H1 (cell line): ENCODE data around the gene PDE2A. TPM values are rescaled to one million over a fixed set of nuclear protein-coding genes. Genes with fewer than 3 reads are reported as not detected.

Experiments
- CTCF ChIA-PET: fragments of 300-600 bp; sonication (Branson Sonifier 250); formaldehyde crosslinking; loops from one replicate; lab custom pipeline; 2021; ENCODE audit not compliant: partially characterized antibody; lab: Charles Lee
- POLR2A ChIA-PET: fragments of 300-600 bp; sonication (Branson Sonifier 250); formaldehyde crosslinking; loops from one replicate; lab custom pipeline; 2021; ENCODE audit warnings: inconsistent platforms; ENCODE audit not compliant: partially characterized antibody; lab: Charles Lee
- DNase-seq, 2 experiments: peaks; one replicate each; pipeline versions ENCODE4 v3.0.0 to v3.0.0-alpha.2; 2010 to 2022; ENCODE audit warnings: low spot score in 2 of 2, low read depth in 1 of 2, mixed read lengths in 1 of 2
- FAIRE-seq: peaks from 2 replicates; lab custom pipeline; 2011; peaks lifted over from hg19 to GRCh38; lab: Jason Lieb, UNC
- H2AFZ ChIP-seq: 2 replicates; pipeline ENCODE4 v1.8.1; 2012; ENCODE audit warnings: low read length, inconsistent platforms
- H2AK5ac ChIP-seq: 2 replicates; pipeline ENCODE4 v1.6.1; 2013; ENCODE audit warnings: low read depth, low read length
- H2BK120ac ChIP-seq: replicated peaks from 2 replicates; pipeline ENCODE3; 2013; ENCODE audit warnings: low read depth, low read length, inconsistent platforms
- H2BK12ac ChIP-seq: 2 replicates; pipeline ENCODE4 v1.6.1; 2013; ENCODE audit warnings: low read depth, low read length
- H2BK15ac ChIP-seq: 2 replicates; pipeline ENCODE4 v1.6.1; 2013; ENCODE audit warnings: low read length
- H2BK20ac ChIP-seq: 2 replicates; pipeline ENCODE4 v1.6.1; 2013; ENCODE audit warnings: low read length
- H2BK5ac ChIP-seq: 2 replicates; pipeline ENCODE4 v1.6.1; 2013; ENCODE audit warnings: low read depth, low read length
- H3K14ac ChIP-seq: 2 replicates; pipeline ENCODE4 v1.6.1; 2013; ENCODE audit warnings: inconsistent platforms; ENCODE audit not compliant: insufficient read length
- H3K18ac ChIP-seq: 2 replicates; pipeline ENCODE4 v1.6.1; 2013; ENCODE audit warnings: low read length; ENCODE audit errors: extremely low read depth
- H3K23ac ChIP-seq: 2 replicates; pipeline ENCODE4 v1.6.1; 2013; ENCODE audit warnings: inconsistent platforms; ENCODE audit not compliant: insufficient read length
- H3K23me2 ChIP-seq: 2 replicates; pipeline ENCODE4 v1.6.1; 2013; ENCODE audit warnings: low read depth, low read length
- H3K27ac ChIP-seq: 2 replicates; pipeline ENCODE4 v1.6.1; 2011; ENCODE audit warnings: low read depth, low read length, inconsistent platforms
- H3K27me3 ChIP-seq, 4 experiments: replicated peaks in 1 of 4; 1 replicate in 1 of 4; 2 replicates in 3 of 4; pipeline versions ENCODE4 v1.6.1 to v1.8.1; 2011 to 2013; ENCODE audit warnings: low read length in 3 of 4, mild to moderate bottlenecking in 3 of 4, inconsistent platforms in 2 of 4, mixed read lengths in 2 of 4, moderate library complexity in 1 of 4; ENCODE audit not compliant: control insufficient read depth in 3 of 4, insufficient read depth in 3 of 4; ENCODE audit errors: extremely low read depth in 1 of 4
- H3K36me3 ChIP-seq, 4 experiments: 2 replicates each; pipeline versions ENCODE4 v1.6.1 to v1.8.1; 2011 to 2013; ENCODE audit warnings: mild to moderate bottlenecking in 4 of 4, low read length in 3 of 4, moderate library complexity in 2 of 4, control low read depth in 1 of 4, inconsistent platforms in 1 of 4; ENCODE audit not compliant: insufficient read depth in 4 of 4, control insufficient read depth in 2 of 4
- H3K4ac ChIP-seq: replicated peaks from 2 replicates; pipeline ENCODE3; 2013; ENCODE audit warnings: low read length, low read depth, mixed read lengths, inconsistent platforms; ENCODE audit not compliant: insufficient read length
- H3K4me1 ChIP-seq, 4 experiments: replicated peaks in 1 of 4; 1 replicate in 1 of 4; 2 replicates in 3 of 4; pipeline versions ENCODE4 v1.6.1 to v1.8.1; 2011 to 2013; ENCODE audit warnings: low read length in 3 of 4, inconsistent platforms in 2 of 4, mixed read lengths in 1 of 4; ENCODE audit not compliant: insufficient read depth in 4 of 4, control insufficient read depth in 3 of 4
- H3K4me2 ChIP-seq, 2 experiments: 2 replicates each; pipeline versions ENCODE4 v1.6.1 to v1.8.1; 2011 to 2013; ENCODE audit warnings: low read depth in 2 of 2, low read length in 2 of 2, control low read depth in 1 of 2, inconsistent platforms in 1 of 2, mild to moderate bottlenecking in 1 of 2; ENCODE audit not compliant: insufficient read depth in 1 of 2
- H3K4me3 ChIP-seq, 4 experiments: fragments of 200-600, 300-600 bp in 1 of 4; sonication (generic), shearing (Covaris generic), sonication (Bioruptor Twin) in 1 of 4; 2 replicates each; pipeline versions ENCODE4 v1.5.1 to v1.8.1; 2011 to 2016; ENCODE audit warnings: low read length in 4 of 4, low read depth in 3 of 4, control low read depth in 2 of 4, inconsistent platforms in 2 of 4, mild to moderate bottlenecking in 2 of 4, mixed read lengths in 1 of 4, moderate library complexity in 1 of 4; ENCODE audit not compliant: insufficient read depth in 2 of 4; ENCODE audit errors: extremely low read depth in 1 of 4
- H3K56ac ChIP-seq: replicated peaks from 2 replicates; pipeline ENCODE3; 2013; ENCODE audit warnings: low read depth, mild to moderate bottlenecking, mixed read lengths, low read length, inconsistent platforms; ENCODE audit not compliant: insufficient read length
- H3K79me1 ChIP-seq: 2 replicates; pipeline ENCODE4 v1.6.1; 2013; ENCODE audit warnings: low read depth, low read length, control low read depth
- H3K79me2 ChIP-seq, 2 experiments: 2 replicates each; pipeline versions ENCODE4 v1.6.1 to v1.8.1; 2012 to 2013; ENCODE audit warnings: low read length in 2 of 2, mild to moderate bottlenecking in 2 of 2, inconsistent platforms in 1 of 2; ENCODE audit not compliant: insufficient read depth in 2 of 2, control insufficient read depth in 1 of 2
- H3K9ac ChIP-seq, 4 experiments: replicated peaks in 1 of 4; 1 replicate in 1 of 4; 2 replicates in 3 of 4; pipeline versions ENCODE4 v1.6.1 to v1.8.1; 2011 to 2013; ENCODE audit warnings: low read depth in 3 of 4, low read length in 3 of 4, control low read depth in 2 of 4, mild to moderate bottlenecking in 2 of 4, moderate library complexity in 2 of 4, inconsistent platforms in 1 of 4; ENCODE audit errors: extremely low read depth in 1 of 4
- H3K9me3 ChIP-seq, 2 experiments: 2 replicates each; pipeline versions ENCODE4 v1.6.1 to v1.8.1; 2012 to 2013; ENCODE audit warnings: mild to moderate bottlenecking in 2 of 2, moderate library complexity in 2 of 2, control low read depth in 1 of 2, inconsistent platforms in 1 of 2, low read depth in 1 of 2, low read length in 1 of 2, mixed read lengths in 1 of 2; ENCODE audit not compliant: insufficient read depth in 2 of 2
- H4K20me1 ChIP-seq, 2 experiments: replicated peaks in 1 of 2; 2 replicates each; pipeline versions ENCODE3 to v1.8.1; 2011 to 2013; ENCODE audit warnings: inconsistent platforms in 2 of 2, low read length in 2 of 2, mild to moderate bottlenecking in 1 of 2; ENCODE audit not compliant: insufficient read depth in 2 of 2, control insufficient read depth in 1 of 2
- H4K5ac ChIP-seq: 2 replicates; pipeline ENCODE4 v1.6.1; 2013; ENCODE audit warnings: low read length, low read depth, mixed read lengths, inconsistent platforms; ENCODE audit not compliant: insufficient read length
- H4K8ac ChIP-seq: 2 replicates; pipeline ENCODE4 v1.8.0; 2013; ENCODE audit warnings: mild to moderate bottlenecking, moderate library complexity, low read length, inconsistent platforms; ENCODE audit not compliant: insufficient read depth; ENCODE audit errors: extremely low read depth
- H4K91ac ChIP-seq: replicated peaks from 2 replicates; pipeline ENCODE3; 2013; ENCODE audit warnings: low read length, mixed read lengths, inconsistent platforms; ENCODE audit not compliant: insufficient read length
- EZH2 ChIP-seq: fragments of 200-600 bp; sonication (generic); IDR thresholded peaks from 2 replicates; pipeline ENCODE4 v1.7.1; 2012; ENCODE audit warnings: low read depth, mild to moderate bottlenecking, moderate library complexity, low read length, inconsistent platforms; ENCODE audit not compliant: severe bottlenecking
- FOSL1 ChIP-seq: IDR thresholded peaks from 2 replicates; pipeline ENCODE4 v1.6.1; 2011; ENCODE audit warnings: mild to moderate bottlenecking, low read depth, low read length, moderate library complexity; ENCODE audit not compliant: insufficient read depth
- GABPA ChIP-seq: IDR thresholded peaks from 2 replicates; pipeline ENCODE4 v1.6.1; 2011; ENCODE audit warnings: mild to moderate bottlenecking, low read length, moderate library complexity, borderline replicate concordance; ENCODE audit not compliant: insufficient read depth
- KDM1A ChIP-seq: fragments of 200-600, 300-600 bp; sonication (generic); IDR thresholded peaks from 2 replicates; pipeline ENCODE4 v1.7.1; 2016; ENCODE audit warnings: mild to moderate bottlenecking, low read length, borderline replicate concordance
- MAFK ChIP-seq: IDR thresholded peaks from 2 replicates; pipeline ENCODE4 v1.6.1; 2012; ENCODE audit warnings: low read depth, mild to moderate bottlenecking, improper control_type of control experiment, low read length
- RXRA ChIP-seq: IDR thresholded peaks from 2 replicates; pipeline ENCODE4 v1.6.1; 2011; ENCODE audit warnings: low read depth, mild to moderate bottlenecking, low read length, moderate library complexity; ENCODE audit not compliant: insufficient read depth
- SAP30 ChIP-seq: fragments of 300-600 bp; sonication (generic); IDR thresholded peaks from 2 replicates; pipeline ENCODE4 v1.7.1; 2012; ENCODE audit warnings: low read length, moderate library complexity, mild to moderate bottlenecking, inconsistent platforms; ENCODE audit not compliant: insufficient read depth, insufficient replicate concordance
- SIRT6 ChIP-seq: IDR thresholded peaks from one replicate; pipeline ENCODE4 v1.7.1; 2012; ENCODE audit warnings: low read length, inconsistent platforms
- TAF7 ChIP-seq: optimal IDR thresholded peaks from 2 replicates; pipeline ENCODE3; 2011; ENCODE audit warnings: low read depth, mild to moderate bottlenecking, inconsistent platforms, low read length, moderate library complexity, borderline replicate concordance
- WGBS, 2 experiments: shearing (Covaris generic) in 1 of 2; methylation state at CpG; one replicate each; pipeline versions ENCODE4 v1.1.6 to v1.1.7; 2013 to 2015; ENCODE audit warnings: low lambda C conversion rate in 2 of 2, mixed read lengths in 2 of 2, inconsistent platforms in 1 of 2, low coverage in 1 of 2, missing lambda C conversion rate in 1 of 2; ENCODE audit not compliant: insufficient replicate concordance in 2 of 2, insufficient coverage in 1 of 2, insufficient read length in 1 of 2; ENCODE audit errors: extremely low coverage in 1 of 2, missing lambda C conversion rate in 1 of 2; 5-methylcytosine and 5-hydroxymethylcytosine counted together
- polyA plus RNA-seq, 7 experiments: library from polyadenylated mRNA; depleted of rRNA in 3 of 7; stranded (reverse) in 5 of 7; unstranded in 2 of 7; fragments of >200 nt in 5 of 7; fragments of 200-250 nt in 2 of 7; gene quantifications; 1 replicate in 5 of 7; 2 replicates in 1 of 7; 4 replicates in 1 of 7; pipeline versions ENCODE4 v1.2.1 to v1.2.3, GENCODE V29; 2011 to 2013; ENCODE audit warnings: missing spikeins in 2 of 7, mixed read lengths in 2 of 7
- total RNA-seq: library from RNA; stranded (reverse); fragmentation: NEBNext Ultra II Directional; extraction: Animal tissue kit (Norgen Biotek cat#: 25700); gene quantifications from 2 replicates; pipeline ENCODE4 v1.2.1, GENCODE V29; 2021
- TF ChIP-seq, protein P1 (sequence below): IDR thresholded peaks from 2 replicates; pipeline ENCODE4 v1.6.1; 2011; ENCODE audit warnings: low read length, improper control_type of control experiment

Gene PDE2A
- total and polyA plus RNA-seq, 2 of the 8 experiments (the other 6 are each of a cell fraction or from before 2014, with no cell fraction given): 3.4 to 7.1 TPM

DNA sequence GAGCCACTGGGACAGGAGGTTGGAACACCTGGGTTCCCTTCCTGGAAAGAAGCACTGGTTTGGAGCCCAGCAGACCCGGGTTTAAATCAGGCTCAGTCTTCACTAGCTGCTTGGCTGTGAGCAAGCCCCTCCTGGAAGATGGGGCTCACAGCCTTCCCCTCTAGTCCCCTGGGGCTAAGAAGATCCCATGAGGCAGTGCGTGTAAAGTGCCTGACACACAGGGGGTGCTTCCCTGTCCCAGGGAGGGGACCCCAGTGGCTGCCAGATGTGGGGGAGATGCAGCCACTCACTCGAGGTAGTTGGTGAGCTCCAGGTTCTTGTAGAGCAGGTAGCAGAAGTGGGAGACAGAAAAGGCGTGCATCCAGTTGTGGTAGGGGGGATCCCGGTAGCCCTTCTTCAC is 93.2 kb downstream of the PDE2A start:
- peaks cover 3% of the 10 kb centered on the region; the same call in 1 of the 2 replicates for H3K23me2 ChIP-seq
- peaks cover 12 to 32% (median 28%) of the 10 kb centered on the region in 4 experiments for H3K27me3 ChIP-seq
- H3K4me2 ChIP-seq: no peak overlapping the region
- peaks cover 0 to 7% (median 3%) of the 10 kb centered on the region in 4 experiments; a peak in 4 of 7 replicates for H3K4me1 ChIP-seq
- no peak overlapping the region for H3K27ac ChIP-seq
- H2AK5ac ChIP-seq: no peak overlapping the region
- no peaks in the 10 kb centered on the region for H3K79me2 ChIP-seq
- no peak overlapping the region for H2BK120ac ChIP-seq
- H3K4ac ChIP-seq: no peak overlapping the region
- H3K4me3 ChIP-seq: no peak overlapping the region
- no peaks in the 10 kb centered on the region for H3K36me3 ChIP-seq
- H4K5ac ChIP-seq: no peak overlapping the region
- no peaks in the 10 kb centered on the region for H3K9me3 ChIP-seq
- CTCF ChIA-PET: interaction anchor here (1.7 kb wide), 1 partner anchor 103 kb away, joined by 6 read pairs; no protein-coding TSS in a partner anchor
- no peak overlapping the region for H2BK12ac ChIP-seq
- no peak overlapping the region for H4K91ac ChIP-seq
- H3K18ac ChIP-seq: no peak overlapping the region
- no peak overlapping the region for H3K23ac ChIP-seq
- H3K14ac ChIP-seq: no peak overlapping the region
- no peak overlapping the region for H3K56ac ChIP-seq
- FAIRE-seq (no peak), DNase-seq (no peak)
- POLR2A ChIA-PET: interaction anchor here (0.6 to 1.9 kb wide), 2 partner anchors 11 to 127 kb away, joined by 3 to 4 read pairs; no protein-coding TSS in a partner anchor
- H4K8ac ChIP-seq: no peak overlapping the region
- 0 out of 2 replicates have a peak, but pooled peaks cover 2% of the 10 kb centered on the region for H3K79me1 ChIP-seq
- no peak overlapping the region for H2BK20ac ChIP-seq
- no peak overlapping the region for H2BK15ac ChIP-seq
- no peak overlapping the region for H3K9ac ChIP-seq
- peaks cover 0 to 1% of the 10 kb centered on the region in 2 experiments for H4K20me1 ChIP-seq
- 84% methylated on average over 4 of the region's 5 CpGs; no CpG with 5 or more reads in 1 of the 2 experiments for WGBS, 2 experiments
- no peak overlapping the region; the same call in 1 of the 2 replicates for H2BK5ac ChIP-seq
- H2AFZ ChIP-seq: no peak overlapping the region
- TF ChIP-seq MAFK (no peak), FOSL1 (no peak), EZH2 (no peak), TAF7 (no peak), SIRT6 (no peak), GABPA (no peak), RXRA (no peak), KDM1A (no peak), SAP30 (no peak)
- TF ChIP-seq, protein P1, sequence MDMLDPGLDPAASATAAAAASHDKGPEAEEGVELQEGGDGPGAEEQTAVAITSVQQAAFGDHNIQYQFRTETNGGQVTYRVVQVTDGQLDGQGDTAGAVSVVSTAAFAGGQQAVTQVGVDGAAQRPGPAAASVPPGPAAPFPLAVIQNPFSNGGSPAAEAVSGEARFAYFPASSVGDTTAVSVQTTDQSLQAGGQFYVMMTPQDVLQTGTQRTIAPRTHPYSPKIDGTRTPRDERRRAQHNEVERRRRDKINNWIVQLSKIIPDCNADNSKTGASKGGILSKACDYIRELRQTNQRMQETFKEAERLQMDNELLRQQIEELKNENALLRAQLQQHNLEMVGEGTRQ: no peak
